HG02973 (cell line): ENCODE measurements around the gene CSNK1D.

Experiments
- ATAC-seq: cut with Tn5 transposase; IDR thresholded peaks from one replicate; pipeline ENCODE4 v1.9.1; 2021; ENCODE audit warnings: moderate library complexity; ENCODE audit not compliant: unreplicated experiment

CSNK1D gene

DNA sequence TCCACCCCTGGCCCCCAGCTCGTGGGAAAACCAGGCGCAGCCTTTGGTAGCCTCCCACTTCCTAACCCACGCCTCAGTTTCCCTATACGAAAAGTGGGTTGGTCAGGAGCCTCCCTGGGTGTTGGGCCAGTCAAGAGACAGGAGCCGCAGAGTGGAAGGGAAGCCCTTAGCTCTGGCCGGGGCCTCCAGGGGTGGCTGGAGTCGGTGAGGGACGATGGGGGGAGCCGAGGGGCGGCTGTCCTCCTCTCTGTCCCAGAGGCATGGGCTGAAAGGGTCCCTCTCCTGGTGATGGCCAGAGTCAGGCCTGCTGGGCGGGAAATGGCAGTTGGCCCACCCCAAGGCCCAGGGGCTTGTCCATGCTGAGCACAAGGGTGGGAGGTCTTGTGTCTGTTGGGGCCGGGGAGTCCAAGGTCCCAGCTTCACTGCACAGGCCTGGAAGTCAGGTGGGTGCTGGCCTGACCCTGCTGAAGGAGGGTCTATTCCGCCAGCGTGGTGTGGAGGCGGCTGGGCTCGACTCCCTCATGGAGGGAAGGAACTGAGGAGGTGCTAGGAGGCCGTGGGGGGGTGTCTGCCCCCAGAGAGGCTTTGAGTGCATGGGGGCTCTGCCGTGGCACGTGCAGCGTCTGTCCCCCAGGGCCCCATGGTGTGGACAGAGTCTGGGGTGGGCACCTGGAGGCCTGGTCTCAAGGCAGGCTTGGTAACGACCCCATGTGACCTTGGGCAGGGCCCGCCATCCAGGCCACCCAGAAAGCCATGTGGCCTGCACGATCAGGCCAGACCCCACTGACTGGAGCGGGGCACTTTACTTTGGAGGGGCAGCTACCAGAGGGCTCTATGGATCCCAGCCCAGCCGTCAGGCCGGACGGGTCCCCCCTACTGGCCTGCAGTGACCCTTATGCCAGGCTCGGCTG, 43.5 kb downstream of the CSNK1D start:
- ATAC-seq: no peak

DNA sequence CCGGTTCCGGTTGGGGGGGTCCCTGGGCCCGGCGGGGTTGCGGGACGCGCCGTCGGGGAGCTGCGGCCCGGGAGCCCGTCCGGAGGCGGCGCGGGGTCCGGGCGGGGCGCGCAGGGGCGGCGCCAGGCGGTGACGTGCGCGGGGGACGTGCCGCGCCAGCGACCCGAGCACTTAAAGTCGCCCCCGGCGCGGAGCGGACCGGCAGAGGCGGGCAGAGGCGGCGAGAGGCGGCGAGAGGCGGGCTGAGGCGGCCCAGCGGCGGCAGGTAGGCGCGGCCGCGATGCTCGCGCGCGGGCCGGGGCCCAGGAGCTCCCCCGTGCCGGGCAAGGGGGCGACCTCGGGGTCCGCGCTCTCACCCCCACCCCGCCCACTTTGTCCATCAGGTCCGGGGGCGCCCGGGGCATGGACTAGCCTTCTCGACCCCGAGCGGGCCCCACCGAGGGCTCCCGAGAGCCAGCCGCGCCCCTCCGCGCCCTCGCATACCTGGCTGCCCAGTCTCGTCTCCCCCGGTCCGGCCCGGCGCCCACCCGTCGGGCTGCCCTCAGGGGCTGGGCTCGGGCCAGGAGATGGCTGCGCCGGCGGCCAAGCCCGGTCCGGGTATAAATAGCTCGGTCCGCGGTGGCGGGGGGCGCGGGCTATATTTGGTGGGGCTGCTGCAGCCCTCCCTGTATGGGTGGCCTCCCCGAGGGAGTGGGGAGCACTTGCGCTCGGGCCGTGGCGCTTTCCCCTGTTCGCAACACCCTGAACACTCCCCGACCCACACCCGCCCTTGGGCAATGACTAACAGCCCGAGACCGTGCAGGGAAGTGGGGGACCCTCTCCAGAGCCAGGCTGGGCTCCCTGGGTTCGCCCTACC, 44.4 kb downstream of the CSNK1D start, which contains the start of gene SLC16A3:
Gene SLC16A3, plus strand, starts transcription at position 201 of the 856 bp plus-strand sequence. CDS start 6,967 bp downstream, outside the sequence.
- peak; percentile 35 for ATAC-seq

- no peak for ATAC-seq
Measured at GRCh38 chr17:82228278-82228841, 45.1 kb downstream of the CSNK1D start.

DNA sequence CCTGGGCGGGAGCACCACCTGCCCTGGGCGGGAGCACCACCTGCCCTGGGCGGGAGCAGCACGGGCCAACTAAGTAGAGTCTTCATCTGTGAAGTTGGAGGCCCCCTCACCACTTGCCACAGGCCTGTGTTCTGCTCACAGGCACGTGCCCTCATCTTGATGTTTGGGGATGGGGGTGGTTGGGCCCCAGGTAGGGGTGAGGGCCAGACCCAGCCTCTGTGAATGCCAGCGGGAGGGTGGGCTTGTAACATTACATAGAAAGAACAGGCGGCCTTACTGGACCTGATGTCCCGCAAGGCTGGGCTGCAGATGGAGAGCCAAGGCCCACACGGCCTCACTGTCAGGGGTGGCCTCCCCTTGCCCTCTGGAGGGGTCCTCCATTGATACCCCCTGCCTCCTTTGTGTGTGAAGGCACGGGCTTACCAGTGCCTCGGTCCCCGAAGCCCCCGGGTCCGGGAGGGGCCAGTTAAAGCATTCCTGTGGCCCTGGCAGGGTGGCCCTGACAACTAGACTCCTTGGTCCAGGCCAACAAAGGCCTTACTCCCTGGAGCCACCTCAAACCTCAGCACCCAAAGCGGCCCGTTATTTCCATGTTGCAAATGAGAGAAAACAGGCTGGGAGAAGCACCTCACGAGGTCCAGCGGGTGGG, 45.7 kb downstream of the CSNK1D start:
- no peak for ATAC-seq

DNA sequence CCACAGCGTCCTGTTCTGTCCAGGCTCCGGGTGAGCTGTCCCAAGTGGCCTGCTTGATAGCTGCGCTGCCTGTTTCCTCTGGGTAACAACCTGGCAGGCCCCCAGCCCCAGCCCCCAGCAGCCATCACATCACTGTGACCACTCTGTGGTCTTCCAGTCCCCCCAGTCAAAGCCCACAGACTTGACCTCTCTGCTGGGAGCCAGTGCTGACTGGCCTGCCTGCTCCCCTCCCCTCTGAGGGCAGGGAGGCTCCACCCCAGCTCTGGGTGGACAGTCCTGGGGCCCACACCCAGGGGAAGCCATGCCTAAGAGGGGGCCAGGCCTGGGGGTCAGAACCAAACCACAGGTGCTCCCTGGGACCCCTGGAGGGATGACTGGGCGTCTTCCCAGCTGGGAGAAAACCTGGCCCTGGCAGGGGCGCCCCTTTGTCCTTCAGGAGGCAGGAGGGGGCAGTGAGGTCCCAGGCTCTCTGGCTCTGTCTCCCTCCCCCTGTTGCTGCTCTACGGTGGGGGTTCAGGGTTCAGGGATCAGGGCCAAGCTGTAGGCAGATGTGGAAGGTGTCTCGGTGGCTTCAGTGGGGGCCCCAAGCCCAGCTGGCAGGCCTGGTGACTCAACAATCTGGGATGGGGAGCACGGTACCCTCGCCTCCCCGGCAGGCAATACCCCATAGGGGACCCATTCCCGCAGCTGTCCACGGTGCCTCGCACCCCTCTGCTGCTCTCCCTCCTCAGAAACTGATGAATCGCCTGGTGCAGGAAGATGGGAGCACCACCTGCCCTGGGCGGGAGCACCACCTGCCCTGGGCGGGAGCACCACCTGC, 46.5 kb downstream of the CSNK1D start:
- no peak for ATAC-seq

GRCh38 chr17:82226146-82226808, 47.2 kb downstream of the CSNK1D start:
- no peak for ATAC-seq

GRCh38 chr17:82225368-82226029, 48.0 kb downstream of the CSNK1D start:
- ATAC-seq: no peak

DNA sequence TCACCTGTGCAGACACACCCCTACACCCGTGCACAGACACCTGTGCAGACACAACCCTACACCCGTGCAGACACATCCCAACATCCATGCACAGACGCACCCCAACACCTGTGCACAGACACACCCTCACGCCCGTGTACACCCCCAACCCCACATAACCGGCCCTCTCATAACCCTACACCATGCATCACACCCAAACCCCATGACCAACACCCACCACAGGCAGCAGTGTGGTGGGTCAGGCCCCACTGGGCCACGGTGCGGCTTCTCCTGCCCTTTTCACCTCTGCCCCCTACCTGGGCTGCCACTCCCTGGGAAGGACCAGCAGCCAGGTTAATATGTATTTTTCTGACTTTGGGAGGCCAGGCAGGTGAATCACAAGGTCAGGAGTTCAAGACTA, 48.8 kb downstream of the CSNK1D start:
- ATAC-seq: no peak

DNA sequence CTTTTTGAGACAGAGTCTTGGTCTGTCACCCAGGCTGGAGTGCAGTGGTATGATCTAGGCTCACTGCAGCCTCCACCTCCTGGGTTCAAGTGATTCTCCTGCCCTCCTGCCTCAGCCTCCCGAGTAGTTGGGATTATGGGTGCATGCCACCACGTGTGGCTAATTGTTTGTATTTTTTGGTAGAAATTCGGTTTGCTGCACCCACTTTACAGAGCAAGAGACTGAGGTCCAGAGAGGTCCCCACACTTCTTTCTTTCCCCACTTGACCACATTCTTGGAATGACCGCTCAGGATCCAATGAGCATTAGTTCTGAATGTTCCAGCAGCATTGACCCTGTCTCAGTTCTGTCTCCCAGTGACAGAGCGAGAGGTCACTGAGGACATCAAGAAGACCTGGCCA, 50.0 kb downstream of the CSNK1D start:
- no peak for ATAC-seq

DNA sequence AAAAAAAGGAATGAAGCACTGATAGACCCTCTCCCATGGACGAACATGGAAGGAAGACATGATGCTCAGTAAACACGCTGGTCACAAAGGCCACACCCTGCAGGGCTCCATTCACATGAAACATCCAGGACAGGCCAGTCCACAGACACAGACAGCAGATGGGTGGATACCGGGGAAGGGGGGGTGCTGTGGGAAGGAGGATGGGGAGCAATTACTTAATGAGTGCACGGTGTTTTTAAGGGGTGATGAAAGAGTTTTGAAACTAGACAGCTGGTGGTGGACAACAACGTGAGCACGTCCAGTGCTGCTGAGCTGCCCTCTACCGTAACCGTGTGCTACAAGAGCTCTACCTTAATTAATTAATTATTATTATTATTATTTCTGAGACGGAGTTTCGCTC, 50.7 kb downstream of the CSNK1D start:
- ATAC-seq: no peak

- no peak for ATAC-seq
Measured at GRCh38 chr17:82221341-82221902, 52.1 kb downstream of the CSNK1D start.

DNA sequence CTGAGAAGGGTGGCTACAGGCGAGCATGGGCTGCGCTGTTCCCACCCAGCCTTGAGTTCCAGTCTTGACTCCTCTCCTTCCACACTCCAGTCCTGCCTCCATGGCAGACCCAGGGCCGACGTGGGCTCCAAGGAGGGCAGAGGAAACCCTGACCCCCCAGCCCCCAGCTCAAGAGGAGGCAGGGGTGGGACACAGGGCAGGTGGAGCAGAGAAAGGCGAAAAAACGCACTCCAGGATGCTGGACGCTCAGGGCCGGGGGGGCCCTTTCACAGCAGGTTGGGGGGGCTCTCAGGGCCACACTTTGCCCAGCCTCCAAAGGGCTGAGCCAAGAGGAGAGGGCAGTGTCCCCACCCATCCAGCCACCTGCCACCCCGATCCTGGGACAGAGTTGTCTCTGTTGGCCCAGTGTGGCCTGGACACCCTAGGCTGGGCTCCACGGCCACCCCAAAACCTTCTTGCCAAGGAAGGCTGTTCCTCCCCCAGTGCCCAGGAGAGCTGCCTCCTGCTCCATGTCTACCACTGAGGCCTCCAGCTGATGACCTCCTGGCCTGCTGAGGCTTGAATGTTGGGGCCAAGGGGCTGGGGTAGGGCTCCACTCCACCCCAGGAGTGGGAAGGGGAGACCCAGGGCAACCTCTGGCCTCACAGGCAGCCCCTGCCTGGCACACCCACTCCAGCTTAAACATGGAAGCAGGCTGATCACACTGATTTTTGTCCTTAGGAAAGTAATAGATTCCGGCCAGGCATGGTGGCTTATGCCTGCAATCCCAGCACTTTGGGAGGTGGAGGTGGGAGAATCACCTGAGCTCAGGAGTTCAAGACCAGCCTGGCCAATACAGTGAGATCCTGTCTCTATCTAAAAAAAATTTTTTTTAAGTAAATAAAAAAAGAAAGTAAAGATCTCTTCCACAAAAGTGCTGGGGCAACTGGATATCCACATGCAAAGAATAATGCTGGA, 53.5 kb downstream of the CSNK1D start:
- ATAC-seq: no peak

DNA sequence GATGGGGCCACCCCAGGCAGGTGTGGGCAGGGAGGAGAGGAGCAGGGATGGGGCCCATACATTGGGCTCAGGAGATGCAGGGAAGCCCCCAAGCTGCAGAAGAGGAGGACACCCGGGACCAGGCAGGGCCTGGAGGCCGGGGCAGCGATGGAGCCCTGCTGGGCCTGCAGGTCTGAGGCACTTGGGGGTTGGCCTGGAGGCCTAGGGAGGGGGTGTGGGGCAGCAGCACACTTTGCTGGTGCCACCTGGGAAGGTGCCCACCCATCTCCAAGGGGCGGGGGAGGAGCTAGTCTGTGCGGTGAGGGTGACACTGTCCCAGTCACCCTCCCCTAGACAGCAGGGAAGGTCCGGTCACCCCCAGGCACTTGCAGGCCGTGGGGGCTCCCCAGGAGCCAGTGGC, 54.4 kb downstream of the CSNK1D start:
- ATAC-seq: no peak

DNA sequence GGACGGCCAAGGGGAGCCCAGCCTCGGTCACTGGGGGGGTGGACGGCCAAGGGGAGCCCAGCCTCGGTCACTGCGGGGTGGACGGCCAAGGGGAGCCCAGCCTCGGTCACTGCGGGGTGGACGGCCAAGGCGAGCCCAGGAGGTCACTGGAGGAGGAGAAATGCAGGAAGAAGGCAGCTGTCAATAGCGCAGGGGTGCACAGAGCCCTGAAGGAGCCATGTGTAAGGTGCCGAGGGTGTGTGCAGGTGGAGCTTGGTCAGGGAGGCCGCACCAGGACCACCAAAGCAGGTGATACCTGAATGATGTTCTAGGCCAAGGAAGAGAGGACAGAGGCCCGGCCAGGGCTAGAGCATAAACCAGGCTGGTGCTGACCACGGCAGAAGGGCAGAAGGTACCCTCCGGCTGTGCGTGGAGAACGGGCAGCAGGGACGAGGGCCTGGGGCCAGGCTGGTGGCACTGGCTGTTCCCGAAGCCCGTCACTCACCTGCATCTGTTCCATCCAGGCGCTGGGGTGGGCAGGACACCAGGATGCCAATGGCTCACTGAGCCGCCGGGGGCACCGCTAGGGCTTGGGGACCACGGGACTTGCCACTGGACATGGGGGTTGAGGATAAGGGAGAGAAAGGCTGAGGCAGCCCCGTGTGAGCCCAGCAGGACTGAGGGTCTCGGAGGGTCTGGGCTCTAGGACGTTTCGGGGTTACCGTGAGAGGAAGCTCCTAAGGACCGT, 55.0 kb downstream of the CSNK1D start:
- ATAC-seq: no peak

- ATAC-seq: no peak
Measured at GRCh38 chr17:82217530-82218204, 55.8 kb downstream of the CSNK1D start.

DNA sequence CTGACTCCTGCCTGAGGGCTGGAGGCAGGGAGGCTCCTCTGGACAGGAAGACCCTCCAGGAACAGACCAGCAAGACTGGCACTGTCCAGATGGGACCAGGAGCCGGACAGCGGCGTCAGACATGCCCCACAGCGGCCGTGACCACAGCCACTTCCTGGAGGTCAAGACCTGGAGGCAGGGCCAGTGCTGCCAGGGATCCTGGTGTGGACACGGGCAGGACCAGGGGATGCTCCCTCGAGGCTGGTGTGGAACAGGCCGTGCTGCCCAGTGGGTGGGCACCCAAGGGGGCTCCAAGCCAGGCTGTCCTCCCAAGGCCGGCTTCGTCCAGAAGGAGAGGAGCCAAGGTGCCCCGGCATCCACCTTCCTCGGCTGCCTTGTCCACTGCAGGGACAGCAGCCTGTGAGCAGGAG, 56.4 kb downstream of the CSNK1D start:
- ATAC-seq: no peak
